GM19438 (cell line): Measurements from ENCODE around the gene FTSJ1.
A peak's percentile ranks its signal among the peaks of the same experiment; 100 is the strongest.
"Not testable (repeated sequence)": the region's sequence is repeated elsewhere in the genome, so short reads cannot be mapped to it uniquely, and the experiment has no call there.

Experiments
- ATAC-seq: cut with Tn5 transposase; IDR thresholded peaks from one replicate; pipeline ENCODE4 v1.9.1; 2021; ENCODE audit warnings: low read depth; ENCODE audit not compliant: unreplicated experiment

FTSJ1 gene, protein sequence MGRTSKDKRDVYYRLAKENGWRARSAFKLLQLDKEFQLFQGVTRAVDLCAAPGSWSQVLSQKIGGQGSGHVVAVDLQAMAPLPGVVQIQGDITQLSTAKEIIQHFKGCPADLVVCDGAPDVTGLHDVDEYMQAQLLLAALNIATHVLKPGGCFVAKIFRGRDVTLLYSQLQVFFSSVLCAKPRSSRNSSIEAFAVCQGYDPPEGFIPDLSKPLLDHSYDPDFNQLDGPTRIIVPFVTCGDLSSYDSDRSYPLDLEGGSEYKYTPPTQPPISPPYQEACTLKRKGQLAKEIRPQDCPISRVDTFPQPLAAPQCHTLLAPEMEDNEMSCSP

DNA sequence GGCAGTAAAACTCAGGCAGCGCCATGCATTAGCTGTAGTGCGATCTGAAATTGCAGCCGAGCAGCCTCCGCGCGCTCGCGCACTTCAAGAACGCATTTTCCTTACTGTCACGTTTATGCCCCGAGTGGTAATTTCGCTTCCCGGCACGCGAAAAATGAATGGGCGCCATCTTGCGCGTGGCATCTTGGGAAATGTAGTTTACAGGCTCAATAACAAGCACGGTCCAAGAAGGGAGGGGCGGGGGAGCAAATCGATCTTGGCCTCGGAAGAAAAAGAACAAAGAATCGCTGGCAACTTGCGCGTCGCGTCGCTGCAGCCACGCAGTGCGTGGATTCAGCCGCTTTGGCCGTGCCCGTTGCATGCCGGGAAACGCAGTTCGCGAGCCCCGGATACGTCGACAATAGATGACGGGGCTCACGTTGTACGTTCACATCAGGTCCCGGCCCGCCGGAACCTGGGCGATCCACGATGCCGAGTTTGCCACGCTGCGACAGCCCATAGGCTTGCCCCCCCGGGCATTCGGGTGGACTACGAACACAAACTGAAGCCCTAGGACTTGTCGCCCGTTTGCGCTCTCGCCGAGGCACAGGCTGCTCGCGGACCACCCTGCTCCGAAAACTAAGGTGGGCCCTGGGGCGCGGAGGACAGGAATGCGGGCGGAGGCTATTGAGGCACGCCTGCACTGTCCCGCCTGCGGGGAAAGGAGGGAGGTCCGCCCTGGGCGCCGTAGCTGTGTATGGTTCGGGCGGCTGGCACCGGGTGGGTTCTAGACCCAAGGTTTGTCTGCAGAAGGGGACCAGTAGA is at the start of gene FTSJ1:
FTSJ1 (plus strand) TSS at position 426 of the 804 bp plus-strand sequence. CDS start 1,849 bp downstream, outside the sequence.
- peak; percentile 83 for ATAC-seq

DNA sequence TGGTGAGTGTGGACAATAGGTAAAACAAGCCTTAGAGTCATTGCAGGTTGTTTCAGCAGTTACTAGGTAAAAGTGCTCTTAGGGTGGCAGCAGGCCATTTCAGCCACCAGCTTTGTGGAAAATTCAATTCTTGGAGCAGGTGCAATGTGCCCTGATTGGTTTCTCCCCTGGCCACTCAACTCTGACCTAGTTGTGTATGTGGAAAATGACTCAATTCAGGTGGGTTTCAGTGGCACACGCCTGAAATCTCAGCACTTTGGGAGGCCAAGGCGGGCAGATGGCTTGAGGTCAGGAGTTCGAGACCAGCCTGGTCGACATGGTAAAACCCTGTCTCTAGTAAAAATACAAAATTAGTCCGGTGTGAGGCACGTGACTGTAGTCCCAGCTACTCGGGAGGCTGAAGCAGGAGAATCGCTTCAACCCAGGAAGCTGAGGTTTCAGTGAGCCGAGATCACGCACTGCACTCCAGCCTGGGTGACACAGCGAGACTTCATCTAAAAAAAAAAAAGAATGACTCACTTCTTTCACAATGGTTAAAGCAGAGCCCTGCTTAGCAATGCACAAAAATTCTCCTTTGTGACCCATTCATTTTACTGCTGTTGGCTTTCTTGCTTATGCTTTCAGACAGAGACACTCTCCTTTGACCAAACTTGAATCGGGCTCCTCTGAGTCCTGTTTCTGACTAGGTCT is 48.8 kb upstream of the FTSJ1 start:
- ATAC-seq, result not testable (repeated sequence)

DNA sequence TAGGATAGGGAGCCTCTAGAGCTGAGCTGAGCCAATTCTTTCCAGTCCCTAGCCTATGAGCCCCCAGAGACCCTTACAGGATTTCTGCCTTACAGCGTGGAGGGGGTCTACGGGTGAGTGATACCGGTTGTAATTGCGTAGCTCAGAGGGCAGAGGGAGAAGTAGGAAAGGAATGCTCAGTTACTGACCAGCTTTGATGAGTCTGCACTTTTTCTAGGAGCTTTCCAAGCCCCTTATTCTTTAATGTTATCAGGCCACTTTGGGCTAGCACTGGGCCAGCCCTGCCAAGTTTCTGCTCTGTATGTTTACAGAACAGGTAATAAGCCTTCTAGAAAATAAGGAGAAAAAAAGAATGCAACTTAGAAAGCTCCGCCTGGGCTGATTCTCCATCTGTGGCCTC is 46.4 kb upstream of the FTSJ1 start:
- ATAC-seq, result not testable (repeated sequence)

DNA sequence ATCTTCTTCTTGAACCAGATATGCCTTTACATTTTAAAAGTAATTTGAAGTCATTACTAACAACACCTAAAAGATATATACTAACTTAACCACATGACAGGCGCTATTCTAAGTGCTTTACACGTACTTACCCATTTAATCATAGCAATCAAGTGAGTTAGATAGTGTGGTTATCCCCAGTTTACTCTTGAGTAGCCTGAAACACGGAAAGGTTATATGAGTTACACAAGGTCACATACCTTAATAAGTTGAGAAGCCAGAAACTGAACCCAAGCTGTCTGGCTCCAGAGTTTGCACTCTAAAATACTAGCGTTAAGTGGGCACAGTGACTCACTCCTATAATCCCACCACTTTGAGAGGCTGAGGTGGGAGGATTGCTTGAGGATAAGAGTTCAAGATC is 45.8 kb upstream of the FTSJ1 start:
- ATAC-seq, result not testable (repeated sequence)

DNA sequence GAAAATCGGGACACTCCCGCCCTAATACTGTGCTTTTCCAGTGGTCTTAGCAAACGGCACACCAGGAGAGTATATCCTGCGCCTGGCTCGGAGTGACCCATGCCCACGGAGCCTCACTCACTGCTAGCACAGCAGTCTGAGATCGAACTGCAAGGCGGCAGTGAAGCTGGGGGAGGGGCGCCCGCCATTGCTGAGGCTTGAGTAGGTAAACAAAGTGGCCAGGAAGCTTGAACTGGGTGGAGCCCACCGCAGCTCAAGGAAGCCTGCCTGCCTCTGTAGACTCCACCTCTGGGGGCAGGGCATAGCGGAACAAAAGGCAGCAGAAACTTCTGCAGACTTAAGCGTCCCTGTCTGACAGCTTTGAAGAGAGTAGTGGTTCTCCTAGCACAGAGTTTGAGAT is 42.3 kb upstream of the FTSJ1 start:
- not testable (repeated sequence) for ATAC-seq

DNA sequence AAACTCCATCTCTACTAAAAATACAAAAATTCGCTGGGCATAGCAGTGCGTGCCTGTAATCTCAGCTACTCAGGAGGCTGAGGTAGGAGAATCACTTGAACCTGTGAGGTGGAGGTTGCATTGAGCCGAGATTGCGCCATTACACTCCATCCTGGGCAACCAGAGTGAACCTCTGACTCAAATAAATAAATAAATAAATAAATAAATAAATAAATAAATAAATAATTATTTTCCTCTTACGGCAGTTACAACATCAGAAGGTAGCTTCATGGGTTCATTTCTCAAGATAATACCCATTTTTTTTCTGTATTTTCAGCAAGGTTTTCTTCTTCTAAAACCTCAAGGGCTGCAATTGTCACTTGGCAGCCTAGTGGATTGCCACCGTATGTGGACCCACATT is 28.8 kb upstream of the FTSJ1 start:
- ATAC-seq, result not testable (repeated sequence)

DNA sequence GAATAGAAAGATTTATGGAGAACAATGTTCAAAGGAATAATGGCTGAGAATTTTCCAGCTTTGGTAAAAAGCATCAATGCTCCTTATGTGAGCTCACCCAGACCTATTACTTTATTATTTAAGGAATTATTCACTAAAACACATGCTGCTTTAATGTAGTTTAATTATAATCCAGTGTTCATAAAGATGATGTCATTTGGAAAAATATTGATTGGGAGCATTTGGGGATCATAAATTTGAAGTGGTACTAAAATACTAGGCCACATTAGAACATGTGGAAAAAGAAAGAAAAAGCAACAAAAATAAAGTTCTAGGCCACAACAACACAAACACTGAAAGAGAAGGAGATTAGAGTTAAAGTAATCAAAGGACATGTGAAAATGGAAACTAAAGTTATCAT is 25.9 kb upstream of the FTSJ1 start:
- ATAC-seq, result no peak

DNA sequence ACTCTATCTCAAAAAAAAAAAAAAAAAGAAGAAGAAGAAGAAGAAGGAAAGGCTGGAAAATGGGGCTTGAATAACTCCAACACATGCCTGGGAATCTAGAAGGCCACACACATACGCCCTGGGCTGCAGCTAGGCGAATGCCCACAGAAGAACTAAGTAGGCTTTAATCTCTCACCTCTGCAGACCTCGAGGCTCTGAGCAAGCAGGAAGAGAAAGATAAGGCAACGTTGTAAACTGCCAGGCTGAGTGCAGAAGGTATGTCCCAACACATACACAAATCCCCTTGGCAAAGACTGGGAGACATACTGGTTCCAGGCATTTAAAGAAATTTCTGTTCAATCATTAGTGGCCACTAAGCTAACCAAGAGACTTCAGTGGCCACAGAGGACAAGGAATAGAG is 24.3 kb upstream of the FTSJ1 start:
- ATAC-seq, result no peak

DNA sequence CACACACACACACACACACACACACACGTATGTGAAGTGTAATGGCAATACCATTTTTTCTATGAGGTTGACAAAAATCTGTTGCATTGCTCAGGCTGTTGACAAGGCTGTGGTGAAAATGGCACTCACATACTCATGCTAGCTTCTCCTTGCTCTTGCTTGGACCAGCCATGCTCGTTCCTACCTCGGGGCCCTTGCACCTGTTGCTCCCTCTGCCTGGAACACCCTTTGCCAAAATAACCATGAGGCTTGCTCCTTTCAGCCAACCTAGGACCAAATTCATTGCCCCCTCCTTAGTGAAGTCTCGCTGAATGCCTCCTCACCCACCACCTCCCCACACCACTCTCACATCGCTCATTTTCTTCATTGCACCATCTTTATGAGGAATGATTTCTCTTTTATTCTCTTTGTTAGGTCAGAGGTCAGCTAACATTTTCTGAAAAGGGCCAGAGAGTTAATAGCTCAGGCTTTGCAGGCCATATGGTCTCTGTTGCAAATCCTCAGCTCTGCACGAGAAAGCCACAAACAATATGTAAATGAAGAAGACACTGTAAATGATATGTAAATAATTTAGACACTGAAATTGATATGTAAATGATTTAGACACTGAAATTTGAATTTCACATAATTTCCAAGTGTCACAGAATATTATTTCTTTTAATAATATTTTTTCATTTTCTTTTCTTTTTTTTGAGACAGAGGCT is 19.2 kb upstream of the FTSJ1 start:
- ATAC-seq, result no peak

DNA sequence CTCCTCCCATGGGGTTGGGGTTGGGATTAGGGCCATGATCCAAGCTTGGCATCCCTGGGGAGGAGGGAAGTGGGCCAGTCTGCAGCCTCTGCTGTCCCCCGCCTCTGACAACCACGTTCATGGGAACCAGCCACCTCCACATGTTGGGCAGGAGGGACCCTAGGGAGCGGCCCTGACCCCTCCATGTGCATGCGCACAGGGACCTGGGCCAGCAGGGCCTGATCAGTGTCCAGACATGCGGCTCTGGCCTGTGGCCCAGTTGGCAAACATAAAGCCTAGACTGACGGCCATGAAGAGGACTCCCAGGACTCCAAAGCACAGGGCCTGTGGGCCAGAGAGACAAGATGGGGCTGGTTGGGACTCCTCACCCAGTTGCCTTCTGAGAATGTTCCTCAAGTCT is 17.3 kb upstream of the FTSJ1 start:
- ATAC-seq, result no peak

DNA sequence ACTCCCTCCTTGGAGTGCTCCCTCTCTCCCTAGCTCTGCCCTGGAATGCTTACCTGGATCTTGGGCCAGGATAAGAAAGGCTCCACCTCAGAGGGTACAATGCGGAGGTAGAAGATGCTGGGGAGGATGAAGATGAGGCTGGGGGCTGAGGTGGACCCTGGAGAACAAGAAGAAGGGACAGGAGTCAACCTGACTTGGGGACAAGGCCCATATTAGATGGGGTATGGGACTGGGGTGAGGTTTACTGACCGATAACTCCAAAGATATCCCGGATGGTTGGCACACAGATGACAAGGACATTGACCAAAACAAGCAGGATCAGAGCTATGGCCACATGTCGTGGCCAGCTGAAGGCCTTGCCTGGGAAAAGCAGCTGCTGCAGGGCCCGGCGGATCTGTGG is 16.5 kb upstream of the FTSJ1 start:
- no peak for ATAC-seq

DNA sequence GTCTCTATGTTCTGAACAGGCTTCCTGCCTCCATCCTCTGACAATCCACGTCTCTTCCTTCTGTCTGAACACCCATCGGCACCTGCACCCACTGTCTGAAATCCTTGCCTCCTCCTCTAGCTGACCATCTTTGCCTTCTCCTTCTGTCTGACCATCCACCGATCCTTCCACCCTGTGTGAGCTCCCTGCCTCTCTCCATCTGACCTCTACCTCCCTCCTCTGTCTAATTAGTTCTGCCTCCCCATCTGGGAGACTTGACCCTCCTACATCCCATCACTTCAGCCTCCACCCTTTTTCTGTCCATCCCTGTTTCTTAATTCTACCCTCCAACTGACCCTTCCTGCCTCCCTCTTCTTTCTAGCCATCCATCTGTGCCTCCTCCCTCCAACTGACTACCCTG is 16.0 kb upstream of the FTSJ1 start:
- ATAC-seq, result no peak

DNA sequence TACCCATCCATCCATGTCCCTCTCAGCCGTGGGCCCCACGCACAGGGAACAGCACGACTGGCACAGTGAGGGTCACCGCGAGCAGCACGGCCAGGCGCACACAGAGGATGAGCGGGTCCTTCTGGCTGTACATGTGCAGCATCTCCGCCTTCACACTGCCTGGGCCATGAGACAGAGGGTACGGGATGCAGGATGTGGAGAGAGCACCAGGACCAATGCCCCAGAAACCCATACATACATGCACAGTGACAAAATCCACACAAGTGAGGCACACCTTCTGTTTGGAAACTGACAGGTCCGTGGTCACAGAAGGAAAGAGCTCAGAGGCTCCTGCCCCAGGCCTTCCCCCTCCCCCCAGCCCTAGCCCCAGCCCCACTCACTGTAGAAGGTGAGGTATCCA is 15.4 kb upstream of the FTSJ1 start:
- ATAC-seq, result no peak

DNA sequence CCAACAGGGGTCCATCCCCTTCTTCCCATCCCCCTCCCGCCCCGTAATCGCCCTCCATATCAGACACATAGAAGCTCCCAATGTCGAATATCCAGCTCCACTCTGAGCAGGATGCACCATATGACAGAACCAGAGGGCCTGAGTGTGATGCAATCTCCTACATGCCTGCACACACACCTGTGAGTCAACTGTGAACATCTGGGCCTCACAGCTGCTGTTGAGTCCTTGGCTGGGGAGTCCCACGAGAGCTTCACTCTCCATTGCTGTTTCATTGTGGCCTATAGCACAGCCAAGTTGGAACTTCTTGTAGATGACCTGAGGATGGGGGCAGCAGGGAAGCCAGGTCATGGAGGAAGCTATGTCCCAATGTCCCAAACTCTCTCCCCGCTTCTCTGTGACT is 14.2 kb upstream of the FTSJ1 start:
- no peak for ATAC-seq

DNA sequence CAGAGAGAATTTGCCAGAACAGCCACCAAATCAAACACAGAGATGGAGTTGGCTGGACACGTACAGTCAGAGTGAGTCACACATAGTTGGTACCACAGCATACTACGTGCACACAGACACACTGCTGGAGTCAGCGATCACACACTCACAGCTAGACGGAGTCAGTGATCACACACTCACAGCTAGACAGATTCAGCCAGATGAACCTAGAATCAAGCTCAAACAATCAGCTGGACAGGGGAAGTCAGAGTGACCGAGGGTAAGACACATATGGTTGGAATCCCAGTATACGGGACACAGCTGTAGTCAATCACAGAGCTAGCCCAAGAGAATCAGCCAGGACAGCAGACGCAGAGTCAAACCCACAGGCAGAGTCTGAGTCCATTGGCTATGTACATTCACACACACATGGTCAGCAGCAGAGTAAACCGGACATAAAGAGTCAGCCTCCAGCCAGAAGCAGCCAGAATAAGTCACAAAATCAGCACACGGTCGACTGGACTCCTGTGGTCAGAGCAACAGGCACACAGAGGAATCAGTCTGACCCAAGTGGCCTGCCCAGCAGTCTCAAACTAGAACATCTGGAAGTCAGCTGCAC is 10.6 kb upstream of the FTSJ1 start:
- ATAC-seq, result no peak

DNA sequence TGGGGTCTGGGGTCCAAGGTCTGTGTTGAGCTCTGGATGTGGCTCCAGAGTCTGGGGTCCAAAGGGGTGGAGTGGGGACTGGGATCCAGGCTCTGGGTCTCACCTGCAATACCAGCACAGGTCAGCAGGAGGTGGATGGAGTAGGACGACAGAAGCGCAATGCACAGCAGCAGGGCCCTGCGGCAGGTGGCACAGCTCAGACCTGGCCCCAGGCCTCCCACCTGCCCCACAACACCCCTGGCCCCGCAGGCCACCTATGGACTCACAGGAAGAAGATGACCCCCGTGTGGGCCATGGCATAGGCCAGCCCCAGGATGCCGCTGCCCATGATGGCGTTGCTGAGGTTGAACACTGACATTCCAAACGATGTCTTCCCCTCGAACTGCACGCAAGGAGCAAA is 9.3 kb upstream of the FTSJ1 start:
- no peak for ATAC-seq

DNA sequence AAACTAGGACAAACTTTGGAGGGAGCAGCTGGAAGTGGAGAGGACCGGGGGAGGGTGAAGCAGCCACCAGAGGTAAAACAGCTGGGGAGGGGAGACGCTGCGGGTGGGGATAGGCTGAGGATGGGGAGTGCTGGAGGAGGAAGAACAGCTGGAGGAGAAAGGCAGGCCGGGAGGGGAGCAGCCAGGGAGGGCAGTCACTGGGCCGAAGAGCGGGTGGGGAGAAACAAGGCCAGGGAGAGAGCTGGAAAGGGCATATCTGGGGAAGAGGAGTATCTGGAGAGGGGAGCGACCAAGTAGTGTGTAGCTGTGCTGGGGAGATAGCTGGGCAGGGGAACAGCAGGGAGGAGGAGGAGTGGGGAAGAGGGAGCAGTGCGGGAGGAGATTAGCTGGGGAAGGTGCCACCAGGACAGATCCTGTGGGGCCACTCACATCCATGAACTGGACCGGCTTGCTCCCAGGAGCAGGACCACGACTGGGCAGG is 8.7 kb upstream of the FTSJ1 start:
- ATAC-seq, result no peak

DNA sequence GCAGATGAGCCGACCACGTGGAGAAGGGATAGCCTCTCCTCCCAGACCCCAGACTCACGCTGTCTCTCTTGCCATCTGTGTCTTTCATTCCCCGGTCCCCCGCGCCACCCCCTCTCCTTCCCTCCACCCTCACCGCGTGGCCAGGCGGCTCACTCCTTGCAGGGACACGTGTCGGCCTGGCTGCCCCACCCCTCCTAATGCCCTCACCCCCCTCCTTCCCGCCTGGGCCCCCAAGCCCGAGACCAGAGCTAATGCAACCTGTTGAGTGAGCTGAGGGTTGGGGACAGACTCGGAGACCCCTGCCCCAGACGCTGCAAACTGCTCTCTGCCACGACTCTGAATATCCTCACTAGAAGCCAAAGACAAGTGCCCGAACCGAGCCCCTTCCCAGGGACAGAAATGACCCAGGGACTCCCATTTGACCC is 7.7 kb upstream of the FTSJ1 start:
- no peak for ATAC-seq

DNA sequence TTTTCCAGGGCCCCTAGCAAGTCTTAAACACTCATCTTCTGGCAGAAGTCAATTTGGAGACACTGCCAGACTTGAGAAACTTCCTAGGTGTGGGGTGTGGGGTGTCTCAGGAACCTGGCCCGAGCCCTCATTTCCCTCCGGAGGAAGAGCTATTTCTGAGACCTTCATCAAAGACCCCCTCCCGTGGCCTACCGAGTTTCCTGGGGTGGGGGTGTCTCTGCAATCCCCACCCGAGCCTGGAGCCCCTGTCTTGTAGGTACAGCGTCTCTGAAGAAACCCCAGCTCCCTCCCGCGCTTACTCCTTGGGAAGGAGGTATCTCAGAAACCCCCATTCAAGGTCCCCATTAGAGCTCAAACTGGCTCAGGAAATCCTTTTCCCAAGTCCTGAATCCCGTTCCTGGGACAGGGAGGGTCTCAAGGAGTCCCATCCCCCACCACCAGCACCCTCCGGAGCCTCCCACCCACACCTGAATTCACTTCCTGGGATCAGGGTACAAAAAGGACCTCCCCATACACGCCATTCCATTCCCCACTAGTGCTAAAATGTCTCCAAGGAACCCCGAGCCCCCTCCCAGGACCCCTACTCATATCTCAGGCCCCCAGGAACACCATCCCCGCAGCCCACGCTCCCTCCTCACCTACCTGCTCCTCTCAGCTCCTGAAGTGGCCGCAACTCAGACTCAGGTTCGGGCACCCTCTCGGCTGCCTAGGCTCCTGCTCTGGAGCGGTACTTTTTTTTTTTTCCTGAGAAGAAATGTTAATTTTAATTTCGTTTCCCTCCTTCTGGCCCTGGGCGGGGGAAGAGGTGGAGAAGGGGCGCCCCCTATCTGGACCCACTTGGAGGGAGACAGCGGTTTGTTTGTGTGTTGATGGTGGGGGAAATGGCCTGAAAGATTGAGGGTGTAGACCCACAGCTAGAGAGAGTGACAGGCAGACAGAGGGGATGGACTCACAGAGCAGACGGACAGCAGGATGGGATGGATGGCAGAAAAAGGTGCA is 7.0 kb upstream of the FTSJ1 start:
- no peak for ATAC-seq
